A204.1 (cell line): ENCODE results near the gene C5.

Source experiments
- FAIRE-seq: peaks from 2 replicates; lab custom pipeline; 2012; peaks lifted over from hg19 to GRCh38; lab: Jason Lieb, UNC

The C5 gene

GRCh38 chr9:120905315-120906164 lies 144.5 kb downstream of the C5 start:
- FAIRE-seq = no peak

GRCh38 chr9:120904978-120905301 lies 145.1 kb downstream of the C5 start:
- FAIRE-seq = no peak

GRCh38 chr9:120904061-120904977 lies 145.8 kb downstream of the C5 start:
- FAIRE-seq = no peak

- no peak for FAIRE-seq
Measured at GRCh38 chr9:120902569-120903535, 147.2 kb downstream of the C5 start.
